GM10248 (cell line): ENCODE results near the gene GLUD1.
"Not testable (repeated sequence)": the region's sequence is repeated elsewhere in the genome, so short reads cannot be mapped to it uniquely, and the experiment has no call there.

Source experiments
- CTCF ChIA-PET: fragments of 300-600 bp; sonication (Branson Sonifier 250); formaldehyde crosslinking; extraction: SDS; loops from one replicate; lab custom pipeline; 2021; ENCODE audit warnings: antibody characterized with exemption; lab: Yijun Ruan, JAX
- POLR2A ChIA-PET: fragments of 350-650 bp; sonication (Branson Sonifier 250); formaldehyde crosslinking; extraction: SDS; loops from one replicate; lab custom pipeline; 2020; ENCODE audit warnings: antibody characterized with exemption; lab: Yijun Ruan, JAX
- DNase-seq: peaks from one replicate; pipeline ENCODE4 v3.0.0; 2012; ENCODE audit errors: extremely low spot score
- TF ChIP-seq, protein P1 (sequence below): IDR thresholded peaks from 2 replicates; pipeline ENCODE4 v1.5.1; 2012; ENCODE audit warnings: mild to moderate bottlenecking, low read depth; ENCODE audit errors: extremely low read depth, missing control alignments, control extremely low read depth

GLUD1 gene

DNA sequence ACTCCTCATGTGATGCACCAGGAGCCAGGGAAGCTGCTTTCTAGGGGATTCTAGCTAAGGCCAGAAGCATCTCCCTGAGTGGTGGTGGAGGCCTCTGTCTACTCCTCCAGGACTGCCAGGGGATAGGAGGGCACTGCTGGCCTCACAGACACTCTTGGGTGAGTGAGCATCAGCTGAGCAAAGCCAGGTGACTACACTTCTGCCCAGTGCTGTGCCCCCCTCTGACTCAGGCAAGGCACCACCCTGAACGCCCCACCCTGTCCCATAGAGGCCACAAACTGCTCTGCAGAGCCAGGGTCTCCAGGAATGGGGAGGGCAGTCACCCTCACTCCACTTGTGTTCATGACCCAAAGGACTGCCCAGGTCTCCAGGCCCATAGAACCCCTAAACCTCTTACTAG lies 75.1 kb downstream of the GLUD1 start:
- DNase-seq, CTCF ChIA-PET, POLR2A ChIA-PET: not testable (repeated sequence)

DNA sequence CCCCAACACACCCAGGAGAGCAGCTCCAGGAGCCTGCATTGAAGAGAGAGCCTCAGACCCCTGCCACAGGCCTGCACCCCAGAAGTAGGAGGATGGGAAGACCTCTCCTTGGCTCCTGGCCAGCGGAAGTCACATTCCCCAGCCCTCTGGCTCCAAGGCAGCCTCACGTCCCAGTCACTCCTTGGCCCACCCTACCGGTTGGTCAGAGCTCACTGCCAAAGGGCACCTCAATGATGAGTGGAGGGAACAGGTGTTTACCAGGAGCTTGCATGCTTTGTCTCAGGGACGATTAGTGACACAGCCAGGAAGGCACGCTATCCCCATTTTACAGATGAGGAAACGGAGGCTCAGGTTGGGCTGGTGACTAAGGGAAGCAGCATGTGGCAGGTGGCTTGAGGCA lies 75.6 kb downstream of the GLUD1 start:
- DNase-seq, CTCF ChIA-PET, POLR2A ChIA-PET: not testable (repeated sequence)

DNA sequence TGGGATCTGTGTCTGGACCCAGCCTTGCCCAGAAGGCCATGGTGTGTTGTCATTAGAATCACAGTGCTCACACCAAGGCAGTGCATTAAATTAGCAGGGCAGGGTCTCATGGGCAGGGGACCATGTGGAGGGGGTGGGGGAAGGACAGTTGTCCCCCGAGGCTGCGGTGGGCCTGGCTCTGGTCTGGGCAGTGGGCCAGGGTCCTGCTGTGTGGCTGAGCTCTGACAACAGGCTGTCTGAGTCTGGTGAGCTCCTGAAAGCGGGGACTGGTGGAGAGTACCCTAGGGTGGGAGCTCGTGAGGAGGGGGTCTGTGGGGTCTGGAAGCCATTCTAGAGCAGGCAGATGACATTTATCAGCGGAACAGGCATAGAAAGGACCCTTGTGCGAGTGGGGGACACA lies 76.5 kb downstream of the GLUD1 start:
- DNase-seq, CTCF ChIA-PET, POLR2A ChIA-PET: not testable (repeated sequence)

DNA sequence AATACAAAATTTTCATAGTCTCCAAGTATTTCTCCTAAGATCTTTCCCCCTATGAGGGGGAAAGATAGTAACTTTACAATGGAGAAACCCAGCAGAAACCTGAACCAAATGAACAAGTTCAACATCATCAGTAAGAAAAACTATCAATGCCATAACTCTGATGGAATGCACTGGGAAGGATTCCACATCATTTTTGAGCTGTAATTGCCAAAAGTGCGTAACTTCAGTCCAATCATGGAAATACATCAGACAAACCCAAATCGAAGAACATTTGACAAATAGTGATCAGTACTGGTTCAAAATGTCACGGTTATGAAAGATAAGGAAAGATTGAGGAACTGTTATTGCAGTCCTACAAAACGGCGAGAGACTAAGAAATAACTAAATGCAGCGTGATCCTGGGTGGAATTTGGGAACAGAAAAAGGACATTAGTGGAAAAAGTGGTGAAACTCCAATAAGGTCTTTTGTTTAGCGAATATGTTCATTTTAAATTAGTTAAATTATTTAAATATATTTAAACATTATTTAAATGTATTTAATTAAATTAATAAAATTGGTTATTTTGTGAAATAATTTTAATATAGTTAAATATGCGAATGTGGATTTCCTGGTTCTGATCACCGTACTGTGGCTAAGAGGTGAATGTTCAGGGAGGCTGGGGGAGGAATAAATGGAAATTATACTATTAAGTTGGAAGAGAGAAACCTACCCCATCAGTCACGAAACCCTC lies 79.5 kb downstream of the GLUD1 start:
- CTCF ChIA-PET, DNase-seq, POLR2A ChIA-PET: not testable (repeated sequence)

DNA sequence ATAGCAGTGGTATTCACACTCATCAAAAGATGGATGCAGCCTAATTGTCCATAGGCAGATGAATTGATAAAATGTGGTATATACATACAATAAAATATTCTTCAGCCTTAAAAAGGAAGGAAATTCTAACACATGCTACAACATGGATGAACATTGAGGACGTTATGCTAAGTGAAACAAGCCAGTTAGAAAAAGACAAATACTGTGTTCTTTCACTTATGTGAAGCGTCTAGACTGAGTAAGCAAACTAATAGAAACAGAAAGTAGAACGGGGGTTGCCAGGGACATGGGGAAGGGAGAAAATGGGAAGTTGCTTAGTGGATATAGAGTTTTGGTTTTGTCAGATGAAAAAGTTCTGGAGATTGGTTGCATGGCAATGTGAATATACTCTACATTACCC lies 81.1 kb downstream of the GLUD1 start:
- DNase-seq, CTCF ChIA-PET: not testable (repeated sequence)

DNA sequence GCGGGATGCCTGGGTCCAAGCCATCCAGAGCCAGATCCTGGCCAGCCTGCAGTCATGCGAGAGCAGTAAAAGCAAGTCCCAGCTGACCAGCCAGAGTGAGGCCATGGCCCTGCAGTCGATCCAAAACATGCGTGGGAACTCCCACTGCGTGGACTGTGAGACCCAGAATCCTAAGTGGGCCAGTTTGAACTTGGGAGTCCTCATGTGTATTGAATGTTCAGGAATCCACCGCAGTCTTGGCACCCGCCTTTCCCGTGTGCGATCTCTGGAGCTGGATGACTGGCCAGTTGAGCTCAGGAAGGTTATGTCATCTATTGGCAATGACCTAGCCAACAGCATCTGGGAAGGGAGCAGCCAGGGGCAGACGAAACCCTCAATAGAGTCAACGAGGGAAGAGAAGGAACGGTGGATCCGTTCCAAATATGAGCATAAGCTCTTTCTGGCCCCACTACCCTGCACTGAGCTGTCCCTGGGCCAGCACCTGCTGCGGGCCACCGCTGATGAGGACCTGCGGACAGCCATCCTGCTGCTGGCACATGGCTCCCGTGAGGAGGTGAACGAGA lies 85.4 kb downstream of the GLUD1 start:
- DNase-seq, CTCF ChIA-PET, POLR2A ChIA-PET: not testable (repeated sequence)

More for the DNA sequence above, 81.1 kb downstream of the GLUD1 start:
- POLR2A ChIA-PET, result not testable (repeated sequence)

DNA sequence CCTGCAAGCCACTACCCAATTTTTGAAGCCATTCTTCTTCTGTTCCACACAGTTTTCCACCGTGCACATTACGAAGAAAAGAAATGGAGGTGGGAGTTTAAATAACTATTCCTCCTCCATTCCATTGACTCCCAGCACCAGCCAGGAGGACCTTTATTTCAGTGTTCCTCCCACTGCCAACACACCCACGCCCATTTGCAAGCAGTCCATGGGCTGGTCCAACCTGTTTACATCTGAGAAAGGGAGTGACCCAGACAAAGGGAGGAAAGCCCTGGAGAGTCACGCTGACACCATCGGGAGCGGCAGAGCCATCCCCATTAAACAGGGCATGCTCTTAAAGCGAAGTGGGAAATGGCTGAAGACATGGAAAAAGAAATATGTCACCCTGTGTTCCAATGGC lies 86.3 kb downstream of the GLUD1 start:
- DNase-seq, POLR2A ChIA-PET, CTCF ChIA-PET: not testable (repeated sequence)

DNA sequence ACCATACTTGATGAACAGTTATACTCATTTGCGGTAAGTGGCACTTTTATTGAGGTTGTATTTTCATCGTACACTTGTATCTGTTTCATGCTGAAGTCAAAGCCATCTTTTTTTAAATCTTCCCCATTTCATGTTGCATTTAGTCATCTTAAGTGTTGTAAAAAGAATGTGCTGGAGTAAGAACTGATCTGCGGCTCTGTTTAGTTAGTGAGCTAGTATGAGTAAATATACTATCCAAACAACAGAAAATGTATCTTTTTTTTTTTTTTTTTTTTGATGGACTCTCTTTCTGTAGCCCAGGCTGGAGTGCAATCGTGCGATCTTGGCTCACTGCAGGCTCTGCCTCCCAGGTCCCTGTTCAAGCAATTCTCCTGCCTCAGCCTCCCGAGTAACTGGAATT lies 87.0 kb downstream of the GLUD1 start:
- DNase-seq, POLR2A ChIA-PET, CTCF ChIA-PET: not testable (repeated sequence)

DNA sequence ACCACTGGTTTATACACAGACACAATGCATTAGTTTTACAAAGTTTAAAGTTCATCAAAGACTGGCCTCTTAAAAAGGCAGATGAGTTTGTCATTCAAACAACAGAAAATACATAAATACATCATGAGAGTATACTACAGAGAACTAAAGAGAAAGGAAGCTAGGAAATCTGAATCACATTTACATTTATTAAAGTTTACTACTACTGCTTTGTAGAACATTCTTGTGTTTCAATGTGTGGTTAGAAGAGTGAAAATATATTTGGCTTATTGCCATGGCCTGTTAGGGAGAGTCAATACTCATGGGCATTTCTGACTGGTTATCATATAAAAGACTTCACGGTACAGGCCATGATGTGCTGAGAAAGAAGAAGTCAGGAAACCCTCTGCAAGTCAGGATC lies 87.5 kb downstream of the GLUD1 start:
- DNase-seq, CTCF ChIA-PET, POLR2A ChIA-PET: not testable (repeated sequence)

DNA sequence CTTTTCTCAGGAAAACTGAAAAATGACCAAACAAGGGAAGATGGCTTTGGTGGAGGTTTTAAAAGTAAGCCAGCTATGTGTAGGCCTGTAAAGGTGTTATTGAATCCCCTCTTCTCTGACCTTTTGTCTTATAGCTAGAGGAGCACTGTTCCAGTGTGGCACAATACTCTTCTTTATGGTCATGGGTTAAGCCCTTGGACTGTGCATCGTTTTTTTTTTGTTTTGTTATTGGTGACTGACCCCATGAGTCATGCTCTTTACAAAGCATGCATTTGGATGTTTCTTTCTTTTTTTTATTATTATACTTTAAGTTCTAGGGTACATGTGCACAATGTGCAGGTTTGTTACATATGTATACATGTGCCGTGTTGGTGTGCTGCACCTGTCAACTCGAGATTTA lies 94.2 kb downstream of the GLUD1 start:
- CTCF ChIA-PET, result interaction anchor here (1.3 kb wide), 1 partner anchor 60 kb away, joined by 3 read pairs; no protein-coding TSS in a partner anchor
- DNase-seq, result no peak
- TF ChIP-seq, protein P1, sequence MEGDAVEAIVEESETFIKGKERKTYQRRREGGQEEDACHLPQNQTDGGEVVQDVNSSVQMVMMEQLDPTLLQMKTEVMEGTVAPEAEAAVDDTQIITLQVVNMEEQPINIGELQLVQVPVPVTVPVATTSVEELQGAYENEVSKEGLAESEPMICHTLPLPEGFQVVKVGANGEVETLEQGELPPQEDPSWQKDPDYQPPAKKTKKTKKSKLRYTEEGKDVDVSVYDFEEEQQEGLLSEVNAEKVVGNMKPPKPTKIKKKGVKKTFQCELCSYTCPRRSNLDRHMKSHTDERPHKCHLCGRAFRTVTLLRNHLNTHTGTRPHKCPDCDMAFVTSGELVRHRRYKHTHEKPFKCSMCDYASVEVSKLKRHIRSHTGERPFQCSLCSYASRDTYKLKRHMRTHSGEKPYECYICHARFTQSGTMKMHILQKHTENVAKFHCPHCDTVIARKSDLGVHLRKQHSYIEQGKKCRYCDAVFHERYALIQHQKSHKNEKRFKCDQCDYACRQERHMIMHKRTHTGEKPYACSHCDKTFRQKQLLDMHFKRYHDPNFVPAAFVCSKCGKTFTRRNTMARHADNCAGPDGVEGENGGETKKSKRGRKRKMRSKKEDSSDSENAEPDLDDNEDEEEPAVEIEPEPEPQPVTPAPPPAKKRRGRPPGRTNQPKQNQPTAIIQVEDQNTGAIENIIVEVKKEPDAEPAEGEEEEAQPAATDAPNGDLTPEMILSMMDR, result no peak
- POLR2A ChIA-PET, result no interaction called here
